GM19099 (cell line): ENCODE data around the gene CHD6.

Source experiments
- POLR2A ChIP-seq: IDR thresholded peaks from 3 replicates; pipeline ENCODE4 v1.6.1; 2011; ENCODE audit warnings: low read depth; ENCODE audit not compliant: insufficient read length; ENCODE audit errors: extremely low read depth

CHD6 gene

DNA sequence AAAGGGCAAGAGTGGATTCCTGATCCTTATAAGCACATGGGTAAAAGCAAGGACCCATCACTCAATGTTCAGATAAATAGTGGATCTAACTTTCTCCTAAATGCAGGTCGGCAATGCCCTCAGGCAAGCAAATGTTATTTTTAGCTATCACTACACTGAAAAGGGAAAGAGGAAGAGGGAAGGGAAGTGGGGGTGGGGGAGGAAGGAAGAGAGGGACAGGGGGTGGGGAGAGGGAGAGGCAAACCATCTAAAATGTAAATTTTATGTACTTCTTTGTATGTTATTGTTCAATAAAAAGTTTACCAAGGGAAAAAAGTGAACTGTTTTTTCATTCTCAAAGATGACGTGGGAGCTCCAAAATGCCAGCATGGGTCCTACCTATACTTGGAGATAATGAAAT lies 44.2 kb downstream of the CHD6 start:
- no peak for TF ChIP-seq POLR2A

DNA sequence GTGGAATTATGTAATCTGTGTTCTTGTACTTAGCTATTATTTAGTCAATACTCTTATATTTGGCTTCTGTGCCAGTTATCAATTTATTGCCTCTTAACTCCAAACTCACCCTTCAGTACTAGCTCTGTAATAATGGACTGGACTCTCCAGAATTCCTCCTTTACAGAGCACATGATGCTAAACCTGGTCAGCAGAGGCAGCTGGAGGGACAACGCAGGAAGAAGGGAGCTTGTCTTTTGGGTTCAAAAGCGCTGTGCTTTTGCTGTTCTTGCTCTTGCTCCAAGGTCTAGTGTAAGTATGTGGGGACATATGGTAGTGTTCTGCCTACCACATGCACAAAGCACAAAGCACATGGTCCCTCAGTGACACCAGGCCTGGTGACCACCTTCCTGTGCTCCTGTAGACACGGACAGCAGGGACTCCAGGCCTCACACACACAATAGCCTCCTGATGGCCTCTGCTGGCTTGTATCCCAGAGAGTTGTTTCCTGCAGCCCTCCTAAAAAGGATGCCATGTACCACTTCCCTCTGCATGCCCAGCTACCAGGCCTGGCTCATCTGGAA lies 46.1 kb downstream of the CHD6 start:
- no peak for TF ChIP-seq POLR2A

DNA sequence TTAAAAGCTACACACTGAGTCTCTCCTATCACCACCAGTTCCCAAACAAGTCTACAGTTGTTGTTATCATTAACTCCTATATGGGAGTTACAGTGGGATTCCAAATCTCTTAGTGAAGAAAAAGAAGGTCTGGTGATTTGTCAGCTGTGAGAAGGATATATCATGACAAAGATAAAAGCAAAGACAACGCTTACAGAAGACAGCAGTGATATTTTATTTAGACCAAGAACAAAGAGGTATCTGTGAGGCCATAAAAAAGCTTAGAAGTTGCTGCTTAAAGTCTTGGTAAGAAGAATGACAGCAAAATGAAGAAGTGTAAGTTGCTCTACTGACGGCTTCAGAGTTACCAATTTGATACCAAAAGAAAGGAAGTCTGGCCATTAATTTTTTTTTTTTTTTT lies 47.2 kb downstream of the CHD6 start:
- TF ChIP-seq POLR2A, result no peak

GRCh38 chr20:41570557-41570956 lies 47.6 kb downstream of the CHD6 start:
- TF ChIP-seq POLR2A, result no peak

GRCh38 chr20:41567615-41568014 lies 50.6 kb downstream of the CHD6 start:
- no peak for TF ChIP-seq POLR2A

DNA sequence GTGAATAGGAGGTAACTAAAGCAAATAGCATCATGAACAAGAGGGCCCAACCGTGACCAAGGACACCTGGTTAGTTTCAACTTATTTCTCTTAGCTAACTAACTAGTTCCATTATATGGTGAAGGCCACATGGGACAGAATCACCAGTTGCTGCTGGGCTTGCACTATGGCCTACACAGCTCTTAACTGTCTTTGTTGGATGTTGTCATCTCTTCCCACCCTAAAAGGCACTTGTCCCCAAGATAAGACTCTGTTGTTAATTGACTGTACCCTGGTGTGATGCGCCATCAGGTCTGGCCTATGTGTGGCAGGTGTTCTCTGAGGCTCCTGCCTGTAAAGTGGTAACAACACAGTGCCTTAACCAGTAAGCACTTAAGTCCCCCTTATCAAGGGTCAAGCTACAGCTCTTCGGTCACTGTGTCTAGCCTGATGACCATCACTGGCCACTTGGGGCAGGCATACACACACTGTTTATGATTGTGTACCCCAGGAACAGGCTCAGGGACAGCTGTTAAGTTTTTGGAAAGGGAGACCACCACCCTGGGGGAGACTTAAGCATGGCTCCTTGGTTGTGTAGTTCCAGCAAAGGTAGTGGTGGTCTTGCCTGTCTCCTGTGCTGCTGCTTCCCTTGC lies 51.2 kb downstream of the CHD6 start:
- no peak for TF ChIP-seq POLR2A

DNA sequence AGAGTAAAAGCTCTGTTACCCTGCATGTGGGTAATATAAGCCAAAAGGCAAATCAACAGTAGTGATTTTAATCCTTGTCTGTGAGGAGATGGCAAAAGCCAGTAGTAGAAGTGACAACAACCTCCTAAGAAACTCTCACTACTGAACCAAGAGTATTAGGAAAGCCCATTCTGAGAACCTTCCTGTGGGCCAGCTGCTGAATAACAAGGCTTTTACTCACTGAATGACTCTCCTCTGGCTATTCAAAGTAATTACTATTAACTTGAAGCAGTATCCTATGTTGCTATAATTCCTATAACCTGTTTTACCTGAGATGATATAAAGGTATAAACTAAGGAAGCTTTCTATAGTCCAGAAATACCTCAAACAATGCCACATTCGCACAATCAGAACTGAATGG lies 55.1 kb downstream of the CHD6 start:
- no peak for TF ChIP-seq POLR2A

DNA sequence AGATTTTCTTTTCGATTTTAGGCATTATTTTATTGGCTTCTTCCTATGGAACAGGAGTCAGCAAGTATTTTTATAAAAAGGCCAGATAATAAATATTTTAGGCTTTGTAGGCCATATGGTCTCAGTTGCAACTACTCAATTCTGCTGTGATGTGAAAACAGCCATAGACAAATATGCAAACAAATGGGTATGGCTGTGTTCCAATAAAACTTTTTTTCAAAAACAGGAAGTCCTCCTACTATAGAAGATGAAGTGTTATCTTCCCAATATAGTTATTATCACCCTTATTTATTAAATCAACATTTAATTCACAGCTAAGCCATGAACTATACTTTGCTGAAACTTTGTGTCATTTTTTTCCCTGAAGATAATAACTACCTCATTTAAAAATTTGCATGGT lies 57.2 kb downstream of the CHD6 start:
- TF ChIP-seq POLR2A, result no peak

DNA sequence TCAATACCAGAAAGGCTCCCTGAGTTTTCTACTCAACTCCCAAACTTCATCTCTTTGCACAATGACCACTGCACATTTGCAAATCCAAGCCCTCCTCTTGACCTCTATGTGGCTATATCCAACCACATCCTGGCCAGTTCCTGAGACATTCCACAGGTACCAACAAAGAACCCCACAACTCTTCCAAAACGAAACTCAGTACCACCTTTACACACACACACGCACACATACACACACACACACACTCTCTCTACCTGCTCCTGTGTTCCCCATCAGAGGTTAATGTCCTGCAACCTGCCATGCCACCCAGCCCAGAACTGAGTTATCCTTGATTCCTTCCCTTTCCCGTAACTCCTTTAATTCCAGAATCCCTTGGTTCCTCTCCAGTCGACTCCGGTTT lies 58.5 kb downstream of the CHD6 start:
- TF ChIP-seq POLR2A, result no peak

DNA sequence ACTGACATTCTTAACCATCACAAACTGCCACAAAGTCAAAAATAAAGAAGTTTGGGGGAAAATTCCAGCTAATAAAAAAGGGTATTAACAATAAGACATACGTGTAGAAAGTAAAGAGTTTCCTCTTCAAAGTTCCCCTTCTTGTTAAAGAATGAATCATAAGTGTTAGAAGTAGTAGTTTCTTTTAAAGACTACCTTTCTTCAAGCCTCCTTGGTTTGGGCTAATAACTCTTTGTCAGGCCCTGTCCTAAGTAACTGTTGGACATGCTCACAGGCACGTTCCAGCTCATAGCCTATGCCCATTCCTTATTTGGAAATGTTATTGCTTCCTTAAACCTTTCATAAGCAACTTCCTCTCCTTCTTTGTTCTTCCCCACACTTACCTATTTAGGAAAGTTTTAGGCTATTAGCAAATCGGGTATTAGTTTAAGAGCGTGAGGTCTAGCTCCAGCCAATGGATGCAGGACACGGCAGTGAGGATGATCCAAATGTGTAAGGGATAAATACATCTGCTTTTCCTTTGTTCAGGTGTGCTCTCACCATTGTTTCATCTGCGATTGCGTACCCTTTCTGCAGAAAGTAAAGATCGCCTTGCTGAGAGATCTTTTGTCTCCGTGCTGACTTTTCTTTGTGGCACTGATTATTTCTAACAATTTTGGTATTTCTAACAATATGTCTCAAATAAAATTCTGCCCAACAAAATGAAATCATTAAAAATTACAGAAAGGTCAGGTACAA lies 64.9 kb downstream of the CHD6 start:
- TF ChIP-seq POLR2A, result no peak

DNA sequence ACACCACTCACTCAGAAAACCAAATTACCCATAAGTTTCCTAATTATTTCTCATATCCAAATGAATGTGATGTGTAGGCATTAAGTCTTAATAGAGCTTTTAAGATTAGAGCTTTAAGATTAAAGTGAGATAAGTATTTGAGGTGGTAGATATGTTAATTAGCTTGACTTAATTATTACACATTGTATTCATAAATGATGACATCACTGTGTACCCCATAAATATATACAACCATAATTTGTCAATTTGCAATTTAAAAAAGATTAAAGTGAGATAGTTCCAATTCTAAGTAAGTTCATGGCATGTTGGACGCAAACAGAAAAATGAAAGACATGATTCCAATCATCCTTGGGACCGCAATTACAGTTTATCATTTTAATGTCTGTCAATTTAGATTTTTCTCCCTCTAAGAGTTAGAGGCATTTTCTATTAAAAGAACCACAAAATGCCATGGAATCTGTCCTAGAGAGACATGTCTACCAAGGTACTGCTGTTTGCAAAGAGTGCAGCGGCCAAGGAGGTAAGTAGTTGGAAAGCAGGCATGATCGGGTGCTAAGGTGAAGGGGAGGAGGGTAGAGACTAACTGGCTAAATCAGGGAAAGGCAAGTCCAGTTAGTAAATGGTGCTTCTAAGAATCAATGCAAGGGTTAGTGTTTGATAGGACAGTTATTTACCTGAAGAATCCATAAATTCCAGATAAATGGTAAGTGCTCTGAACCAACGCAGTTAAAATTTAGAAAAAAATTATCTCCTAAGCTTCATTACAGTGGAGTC lies 65.7 kb downstream of the CHD6 start:
- TF ChIP-seq POLR2A, result no peak

DNA sequence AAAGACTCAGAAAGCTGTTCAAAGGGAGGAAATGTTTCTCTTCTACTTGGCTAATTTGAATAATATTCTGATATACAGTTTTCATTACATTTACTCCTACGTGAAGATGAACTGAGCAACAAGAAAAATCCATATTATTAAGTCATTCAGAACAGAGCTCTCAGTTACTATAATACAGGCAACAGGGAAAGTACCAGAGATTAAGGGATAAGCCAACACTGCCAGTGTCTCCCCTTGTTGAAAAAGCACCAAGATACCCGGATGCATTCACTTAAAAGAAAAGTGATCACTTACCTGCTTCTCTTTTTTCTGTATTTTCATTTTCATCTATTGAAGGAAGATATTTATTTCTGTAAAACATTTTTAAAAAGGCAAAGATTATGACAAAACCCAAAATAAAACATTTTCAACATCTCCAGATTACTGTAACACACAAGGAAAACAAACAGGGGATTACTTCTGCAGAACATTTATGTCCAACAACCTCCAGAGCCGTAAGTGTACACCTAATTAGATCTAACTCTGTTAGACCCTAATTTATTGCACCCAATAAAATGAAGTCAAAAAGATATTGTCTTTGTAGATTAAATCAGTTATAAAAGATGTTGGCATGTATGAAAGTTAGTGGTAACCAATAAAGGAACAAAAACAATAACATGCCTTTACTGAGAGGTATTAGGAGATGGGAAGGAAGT lies 67.0 kb downstream of the CHD6 start:
- no peak for TF ChIP-seq POLR2A

DNA sequence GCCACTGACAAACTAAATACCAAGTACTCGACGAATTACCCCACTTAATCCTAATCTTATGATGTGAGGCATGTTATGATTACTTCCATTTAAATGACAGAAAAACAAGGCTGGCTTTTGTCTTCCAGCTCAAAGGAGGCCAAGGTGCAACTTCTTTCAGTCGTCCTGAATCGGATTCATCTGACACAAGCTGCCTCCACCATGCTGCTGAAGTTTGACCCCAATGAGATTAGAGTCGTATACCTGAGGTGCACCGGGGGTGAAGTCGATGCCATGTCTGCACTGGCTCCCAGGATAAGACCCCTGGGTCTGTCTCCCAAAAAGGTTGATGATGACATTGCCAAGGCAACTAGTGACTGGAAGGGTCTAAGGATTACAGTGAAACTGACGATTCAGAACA lies 71.0 kb downstream of the CHD6 start:
- no peak for TF ChIP-seq POLR2A

- no peak for TF ChIP-seq POLR2A
Measured at GRCh38 chr20:41546535-41546934, 71.6 kb downstream of the CHD6 start.

DNA sequence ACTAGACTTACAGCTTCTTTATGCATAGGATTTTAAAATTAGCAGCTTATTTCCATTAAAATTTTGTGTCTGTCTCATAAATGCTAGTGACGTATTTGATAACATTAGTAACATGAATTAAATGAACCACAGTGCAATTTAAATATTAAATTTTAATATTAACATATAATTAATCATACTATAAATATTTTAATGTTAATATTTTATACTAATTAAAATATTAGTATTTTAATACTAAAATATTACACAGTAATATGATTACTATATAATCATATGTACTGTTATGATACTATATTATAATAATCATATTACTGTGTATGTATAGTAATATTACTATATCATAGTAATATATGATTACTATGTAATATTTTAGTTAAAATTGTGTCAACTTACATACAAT lies 73.7 kb downstream of the CHD6 start:
- TF ChIP-seq POLR2A, result no peak

DNA sequence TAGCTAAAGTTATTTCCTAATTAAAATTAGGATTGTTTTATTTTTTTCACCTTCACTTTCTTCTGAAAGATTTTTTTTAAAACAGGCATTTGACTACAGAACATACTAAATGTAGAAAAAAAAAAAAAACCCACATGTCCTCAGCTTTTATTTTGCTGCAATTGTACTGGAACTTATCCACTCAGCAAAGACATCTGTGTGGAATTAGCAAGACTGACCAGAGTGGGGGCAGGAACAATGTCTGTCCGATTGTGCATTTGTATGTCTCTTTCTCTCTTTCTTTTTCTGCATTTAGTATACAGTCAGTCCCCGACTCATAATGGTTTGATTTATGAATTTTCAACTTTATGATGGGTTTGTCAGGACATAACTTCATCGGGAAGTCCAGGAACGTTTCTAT lies 77.3 kb downstream of the CHD6 start:
- no peak for TF ChIP-seq POLR2A

DNA sequence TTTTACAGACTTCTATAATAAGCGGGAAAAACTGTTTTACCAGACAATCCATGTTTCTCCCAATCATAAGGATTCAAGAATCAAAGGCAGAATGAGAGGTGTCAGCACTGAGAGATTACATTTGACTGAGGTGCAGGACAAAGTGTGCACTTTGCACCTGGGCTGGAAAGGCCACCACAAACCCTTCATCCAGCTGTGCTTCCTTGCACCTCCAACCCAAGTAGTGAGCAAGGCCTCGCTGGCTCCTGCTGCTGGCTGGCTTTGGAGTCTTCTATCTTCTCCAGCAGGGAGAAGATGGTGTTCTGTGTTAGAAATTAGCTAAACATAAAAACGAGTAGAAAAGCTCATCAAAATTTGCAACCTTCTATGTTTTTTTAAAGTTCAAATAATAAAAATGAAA lies 77.7 kb downstream of the CHD6 start:
- TF ChIP-seq POLR2A, result no peak
